HepG2 (cell line): ENCODE results near the gene SESN2. TPM values are rescaled to one million over a fixed set of nuclear protein-coding genes. Genes with fewer than 3 reads are reported as not detected.

Experiments
- ERF ChIP-seq: IDR thresholded peaks from 2 replicates; pipeline ENCODE4 v1.6.1; 2018; ENCODE audit warnings: missing biosample characterization, missing genetic modification reagents
- MTF2 ChIP-seq: sonication (generic); formaldehyde crosslinking; IDR thresholded peaks from 2 replicates; pipeline ENCODE4 v1.5.0; 2020; ENCODE audit warnings: missing genetic modification reagents, borderline replicate concordance
- MYNN ChIP-seq: sonication (generic); formaldehyde crosslinking; IDR thresholded peaks from 2 replicates; pipeline ENCODE4 v1.4.0; 2020; ENCODE audit warnings: mild to moderate bottlenecking, low read depth, missing genetic modification reagents
- RORA ChIP-seq: sonication (generic); formaldehyde crosslinking; IDR thresholded peaks from 2 replicates; pipeline ENCODE4 v1.5.0; 2020; ENCODE audit warnings: mild to moderate bottlenecking, missing genetic modification reagents, moderate library complexity
- SAP130 ChIP-seq: IDR thresholded peaks from 2 replicates; pipeline ENCODE4 v1.6.1; 2016; ENCODE audit warnings: low read depth
- SKI ChIP-seq: fragments of 450-650 bp; IDR thresholded peaks from one replicate; pipeline ENCODE4 v1.6.1; 2018; ENCODE audit warnings: mild to moderate bottlenecking; ENCODE audit not compliant: partially characterized antibody
- SMARCC2 ChIP-seq: fragments of 450-650 bp; IDR thresholded peaks from 2 replicates; pipeline ENCODE4 v1.6.1; 2017; ENCODE audit warnings: antibody characterized with exemption, mild to moderate bottlenecking
- STAT5B ChIP-seq: sonication (generic); formaldehyde crosslinking; IDR thresholded peaks from 2 replicates; pipeline ENCODE4 v1.4.0; 2020; ENCODE audit warnings: missing genetic modification reagents
- SYNCRIP ChIP-seq: fragments of 200-400 bp; formaldehyde crosslinking; IDR thresholded peaks from 2 replicates; pipeline ENCODE4 v1.6.1; 2018; ENCODE audit warnings: mild to moderate bottlenecking, low read depth, low read length; ENCODE audit not compliant: insufficient read depth
- YEATS2 ChIP-seq: sonication (generic); formaldehyde crosslinking; IDR thresholded peaks from 2 replicates; pipeline ENCODE4 v1.4.0; 2020; ENCODE audit warnings: missing genetic modification reagents, borderline replicate concordance
- ZMYM3 ChIP-seq: sonication (generic); formaldehyde crosslinking; IDR thresholded peaks from 2 replicates; pipeline ENCODE4 v1.5.1; 2020; ENCODE audit warnings: mild to moderate bottlenecking, missing genetic modification reagents
- ZNF326 ChIP-seq: sonication (generic); formaldehyde crosslinking; IDR thresholded peaks from 2 replicates; pipeline ENCODE4 v1.4.0; 2020; ENCODE audit warnings: missing genetic modification reagents, borderline replicate concordance
- ZNF615 ChIP-seq: sonication (generic); formaldehyde crosslinking; IDR thresholded peaks from 2 replicates; pipeline ENCODE4 v1.5.0; 2020; ENCODE audit warnings: mild to moderate bottlenecking, missing genetic modification reagents, borderline replicate concordance
- ZNF652 ChIP-seq: IDR thresholded peaks from 2 replicates; pipeline ENCODE4 v1.6.1; 2016; ENCODE audit warnings: low read depth, borderline replicate concordance
- ZNF816 ChIP-seq: sonication (generic); formaldehyde crosslinking; IDR thresholded peaks from 2 replicates; pipeline ENCODE4 v1.8.0; 2022; ENCODE audit warnings: missing genetic modification reagents, mild to moderate bottlenecking, borderline replicate concordance
- ZNF839 ChIP-seq: sonication (generic); formaldehyde crosslinking; IDR thresholded peaks from 2 replicates; pipeline ENCODE4 v1.4.0; 2020; ENCODE audit warnings: missing genetic modification reagents, mild to moderate bottlenecking, borderline replicate concordance
- ZSCAN9 ChIP-seq: IDR thresholded peaks from 2 replicates; pipeline ENCODE4 v1.6.1; 2016; ENCODE audit warnings: borderline replicate concordance
- polyA plus RNA-seq, 8 experiments: library from polyadenylated mRNA; depleted of rRNA in 3 of 8; stranded (reverse) in 7 of 8; unstranded in 1 of 8; fragments of >200 nt; fragmentation: Illumina TruSeq in 4 of 8; extraction: Trizol in 4 of 8; gene quantifications; 2 replicates each; pipeline versions ENCODE4 v1.2.1 to v1.2.3, GENCODE V29; 2011 to 2016; ENCODE audit warnings: low read depth in 4 of 8, missing spikeins in 1 of 8, mixed read lengths in 1 of 8; ENCODE audit not compliant: insufficient read depth in 1 of 8
- total RNA-seq, 5 experiments: library from RNA; depleted of rRNA; stranded (reverse); fragments of >200 nt; fragmentation: Illumina TruSeq; extraction: Trizol; gene quantifications; 2 replicates each; pipeline ENCODE4 v1.2.3, GENCODE V29; 2016; ENCODE audit warnings: low read depth in 1 of 5
- TF ChIP-seq, protein P1 (sequence below): sonication (generic); formaldehyde crosslinking; IDR thresholded peaks from 2 replicates; pipeline ENCODE4 v1.4.0; 2020; ENCODE audit warnings: mild to moderate bottlenecking, missing genetic modification reagents
- TF ChIP-seq, protein P2 (sequence below): sonication (generic); formaldehyde crosslinking; IDR thresholded peaks from 2 replicates; pipeline ENCODE4 v1.4.0; 2020; ENCODE audit warnings: missing genetic modification reagents, borderline replicate concordance
- TF ChIP-seq, protein P3 (sequence below): sonication (generic); formaldehyde crosslinking; conservative IDR thresholded peaks from 2 replicates; pipeline ENCODE4 v1.4.0; 2020; ENCODE audit warnings: mild to moderate bottlenecking, missing genetic modification reagents, moderate library complexity
- TF ChIP-seq, protein P4 (sequence below): sonication (generic); formaldehyde crosslinking; IDR thresholded peaks from 2 replicates; pipeline ENCODE4 v1.9.0; 2021; ENCODE audit warnings: missing genetic modification reagents, mild to moderate bottlenecking, borderline replicate concordance

SESN2 gene
- total and polyA plus RNA-seq, 2 of the 13 experiments (the other 11 are each of a cell fraction or from before 2014, with no cell fraction given) = 13.2 to 19.1 TPM

DNA sequence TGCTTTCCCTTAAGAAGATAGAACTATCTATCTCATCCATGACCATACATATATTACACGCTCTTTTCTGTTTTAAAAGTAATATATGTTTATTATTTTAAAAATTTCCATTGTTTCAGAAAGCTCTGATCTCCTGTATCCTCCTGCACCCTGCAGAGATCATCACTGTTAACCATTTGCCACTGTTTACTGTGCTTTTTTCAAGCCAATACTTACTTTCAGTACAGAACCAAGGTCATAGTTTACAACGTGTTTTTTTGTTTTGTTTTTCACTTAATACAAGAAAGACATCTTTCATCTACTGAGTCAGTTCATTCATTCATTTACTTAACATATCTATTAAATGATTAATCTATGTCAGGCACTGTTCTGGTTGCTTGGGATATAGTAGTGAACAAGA, 10.2 kb downstream of the SESN2 start (continued):
- TF ChIP-seq ZNF652 (CRISPR knock-in tag) (peak; percentile 51; the same call in 1 of the 2 replicates), RORA (CRISPR knock-in tag) (no peak), ZNF839 (CRISPR knock-in tag) (no peak), SYNCRIP (no peak), ZNF615 (CRISPR knock-in tag) (no peak), SKI (no peak), SMARCC2 (no peak), YEATS2 (CRISPR knock-in tag) (no peak), ZNF326 (CRISPR knock-in tag) (no peak), STAT5B (no peak), ZNF816 (no peak), ZMYM3 (no peak), MTF2 (no peak), ZSCAN9 (CRISPR knock-in tag) (no peak), MYNN (CRISPR knock-in tag) (no peak), SAP130 (0 out of 2 replicates have a peak, but pooled peaks have one; percentile 28), ERF (CRISPR knock-in tag) (no peak)
- TF ChIP-seq, protein P1, sequence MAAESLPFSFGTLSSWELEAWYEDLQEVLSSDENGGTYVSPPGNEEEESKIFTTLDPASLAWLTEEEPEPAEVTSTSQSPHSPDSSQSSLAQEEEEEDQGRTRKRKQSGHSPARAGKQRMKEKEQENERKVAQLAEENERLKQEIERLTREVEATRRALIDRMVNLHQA (CRISPR knock-in tag) = no peak
- TF ChIP-seq, protein P2, sequence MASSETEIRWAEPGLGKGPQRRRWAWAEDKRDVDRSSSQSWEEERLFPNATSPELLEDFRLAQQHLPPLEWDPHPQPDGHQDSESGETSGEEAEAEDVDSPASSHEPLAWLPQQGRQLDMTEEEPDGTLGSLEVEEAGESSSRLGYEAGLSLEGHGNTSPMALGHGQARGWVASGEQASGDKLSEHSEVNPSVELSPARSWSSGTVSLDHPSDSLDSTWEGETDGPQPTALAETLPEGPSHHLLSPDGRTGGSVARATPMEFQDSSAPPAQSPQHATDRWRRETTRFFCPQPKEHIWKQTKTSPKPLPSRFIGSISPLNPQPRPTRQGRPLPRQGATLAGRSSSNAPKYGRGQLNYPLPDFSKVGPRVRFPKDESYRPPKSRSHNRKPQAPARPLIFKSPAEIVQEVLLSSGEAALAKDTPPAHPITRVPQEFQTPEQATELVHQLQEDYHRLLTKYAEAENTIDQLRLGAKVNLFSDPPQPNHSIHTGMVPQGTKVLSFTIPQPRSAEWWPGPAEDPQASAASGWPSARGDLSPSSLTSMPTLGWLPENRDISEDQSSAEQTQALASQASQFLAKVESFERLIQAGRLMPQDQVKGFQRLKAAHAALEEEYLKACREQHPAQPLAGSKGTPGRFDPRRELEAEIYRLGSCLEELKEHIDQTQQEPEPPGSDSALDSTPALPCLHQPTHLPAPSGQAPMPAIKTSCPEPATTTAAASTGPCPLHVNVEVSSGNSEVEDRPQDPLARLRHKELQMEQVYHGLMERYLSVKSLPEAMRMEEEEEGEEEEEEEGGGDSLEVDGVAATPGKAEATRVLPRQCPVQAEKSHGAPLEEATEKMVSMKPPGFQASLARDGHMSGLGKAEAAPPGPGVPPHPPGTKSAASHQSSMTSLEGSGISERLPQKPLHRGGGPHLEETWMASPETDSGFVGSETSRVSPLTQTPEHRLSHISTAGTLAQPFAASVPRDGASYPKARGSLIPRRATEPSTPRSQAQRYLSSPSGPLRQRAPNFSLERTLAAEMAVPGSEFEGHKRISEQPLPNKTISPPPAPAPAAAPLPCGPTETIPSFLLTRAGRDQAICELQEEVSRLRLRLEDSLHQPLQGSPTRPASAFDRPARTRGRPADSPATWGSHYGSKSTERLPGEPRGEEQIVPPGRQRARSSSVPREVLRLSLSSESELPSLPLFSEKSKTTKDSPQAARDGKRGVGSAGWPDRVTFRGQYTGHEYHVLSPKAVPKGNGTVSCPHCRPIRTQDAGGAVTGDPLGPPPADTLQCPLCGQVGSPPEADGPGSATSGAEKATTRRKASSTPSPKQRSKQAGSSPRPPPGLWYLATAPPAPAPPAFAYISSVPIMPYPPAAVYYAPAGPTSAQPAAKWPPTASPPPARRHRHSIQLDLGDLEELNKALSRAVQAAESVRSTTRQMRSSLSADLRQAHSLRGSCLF (CRISPR knock-in tag) = no peak
- TF ChIP-seq, protein P3, sequence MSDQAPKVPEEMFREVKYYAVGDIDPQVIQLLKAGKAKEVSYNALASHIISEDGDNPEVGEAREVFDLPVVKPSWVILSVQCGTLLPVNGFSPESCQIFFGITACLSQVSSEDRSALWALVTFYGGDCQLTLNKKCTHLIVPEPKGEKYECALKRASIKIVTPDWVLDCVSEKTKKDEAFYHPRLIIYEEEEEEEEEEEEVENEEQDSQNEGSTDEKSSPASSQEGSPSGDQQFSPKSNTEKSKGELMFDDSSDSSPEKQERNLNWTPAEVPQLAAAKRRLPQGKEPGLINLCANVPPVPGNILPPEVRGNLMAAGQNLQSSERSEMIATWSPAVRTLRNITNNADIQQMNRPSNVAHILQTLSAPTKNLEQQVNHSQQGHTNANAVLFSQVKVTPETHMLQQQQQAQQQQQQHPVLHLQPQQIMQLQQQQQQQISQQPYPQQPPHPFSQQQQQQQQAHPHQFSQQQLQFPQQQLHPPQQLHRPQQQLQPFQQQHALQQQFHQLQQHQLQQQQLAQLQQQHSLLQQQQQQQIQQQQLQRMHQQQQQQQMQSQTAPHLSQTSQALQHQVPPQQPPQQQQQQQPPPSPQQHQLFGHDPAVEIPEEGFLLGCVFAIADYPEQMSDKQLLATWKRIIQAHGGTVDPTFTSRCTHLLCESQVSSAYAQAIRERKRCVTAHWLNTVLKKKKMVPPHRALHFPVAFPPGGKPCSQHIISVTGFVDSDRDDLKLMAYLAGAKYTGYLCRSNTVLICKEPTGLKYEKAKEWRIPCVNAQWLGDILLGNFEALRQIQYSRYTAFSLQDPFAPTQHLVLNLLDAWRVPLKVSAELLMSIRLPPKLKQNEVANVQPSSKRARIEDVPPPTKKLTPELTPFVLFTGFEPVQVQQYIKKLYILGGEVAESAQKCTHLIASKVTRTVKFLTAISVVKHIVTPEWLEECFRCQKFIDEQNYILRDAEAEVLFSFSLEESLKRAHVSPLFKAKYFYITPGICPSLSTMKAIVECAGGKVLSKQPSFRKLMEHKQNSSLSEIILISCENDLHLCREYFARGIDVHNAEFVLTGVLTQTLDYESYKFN (CRISPR knock-in tag) = peak; percentile 56
- TF ChIP-seq, protein P4, sequence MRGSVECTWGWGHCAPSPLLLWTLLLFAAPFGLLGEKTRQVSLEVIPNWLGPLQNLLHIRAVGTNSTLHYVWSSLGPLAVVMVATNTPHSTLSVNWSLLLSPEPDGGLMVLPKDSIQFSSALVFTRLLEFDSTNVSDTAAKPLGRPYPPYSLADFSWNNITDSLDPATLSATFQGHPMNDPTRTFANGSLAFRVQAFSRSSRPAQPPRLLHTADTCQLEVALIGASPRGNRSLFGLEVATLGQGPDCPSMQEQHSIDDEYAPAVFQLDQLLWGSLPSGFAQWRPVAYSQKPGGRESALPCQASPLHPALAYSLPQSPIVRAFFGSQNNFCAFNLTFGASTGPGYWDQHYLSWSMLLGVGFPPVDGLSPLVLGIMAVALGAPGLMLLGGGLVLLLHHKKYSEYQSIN (CRISPR knock-in tag) = no peak
